ENCODE measurements around the gene TMEM191C. TPM values are rescaled to one million over a fixed set of nuclear protein-coding genes. Genes with fewer than 3 reads are reported as not detected.
"Not testable (repeated sequence)": the region's sequence is repeated elsewhere in the genome, so short reads cannot be mapped to it uniquely, and the experiment has no call there.

TMEM191C gene
- total RNA-seq, 1 donor from 2014 or later: 4.2 TPM

GRCh38 chr22:21473664-21474063 is 6.5 kb downstream of the TMEM191C start:
- not testable (repeated sequence) for ATAC-seq

- ATAC-seq: not testable (repeated sequence)
Measured at GRCh38 chr22:21484039-21484438, 16.9 kb downstream of the TMEM191C start.

- not testable (repeated sequence) for ATAC-seq
Measured at GRCh38 chr22:21487723-21488122, 20.5 kb downstream of the TMEM191C start.

- not testable (repeated sequence) for ATAC-seq
Measured at GRCh38 chr22:21489149-21489680, 22.0 kb downstream of the TMEM191C start.

- ATAC-seq: not testable (repeated sequence)
Measured at GRCh38 chr22:21490556-21490955, 23.4 kb downstream of the TMEM191C start.

GRCh38 chr22:21492271-21492670 is 25.1 kb downstream of the TMEM191C start:
- not testable (repeated sequence) for ATAC-seq

DNA sequence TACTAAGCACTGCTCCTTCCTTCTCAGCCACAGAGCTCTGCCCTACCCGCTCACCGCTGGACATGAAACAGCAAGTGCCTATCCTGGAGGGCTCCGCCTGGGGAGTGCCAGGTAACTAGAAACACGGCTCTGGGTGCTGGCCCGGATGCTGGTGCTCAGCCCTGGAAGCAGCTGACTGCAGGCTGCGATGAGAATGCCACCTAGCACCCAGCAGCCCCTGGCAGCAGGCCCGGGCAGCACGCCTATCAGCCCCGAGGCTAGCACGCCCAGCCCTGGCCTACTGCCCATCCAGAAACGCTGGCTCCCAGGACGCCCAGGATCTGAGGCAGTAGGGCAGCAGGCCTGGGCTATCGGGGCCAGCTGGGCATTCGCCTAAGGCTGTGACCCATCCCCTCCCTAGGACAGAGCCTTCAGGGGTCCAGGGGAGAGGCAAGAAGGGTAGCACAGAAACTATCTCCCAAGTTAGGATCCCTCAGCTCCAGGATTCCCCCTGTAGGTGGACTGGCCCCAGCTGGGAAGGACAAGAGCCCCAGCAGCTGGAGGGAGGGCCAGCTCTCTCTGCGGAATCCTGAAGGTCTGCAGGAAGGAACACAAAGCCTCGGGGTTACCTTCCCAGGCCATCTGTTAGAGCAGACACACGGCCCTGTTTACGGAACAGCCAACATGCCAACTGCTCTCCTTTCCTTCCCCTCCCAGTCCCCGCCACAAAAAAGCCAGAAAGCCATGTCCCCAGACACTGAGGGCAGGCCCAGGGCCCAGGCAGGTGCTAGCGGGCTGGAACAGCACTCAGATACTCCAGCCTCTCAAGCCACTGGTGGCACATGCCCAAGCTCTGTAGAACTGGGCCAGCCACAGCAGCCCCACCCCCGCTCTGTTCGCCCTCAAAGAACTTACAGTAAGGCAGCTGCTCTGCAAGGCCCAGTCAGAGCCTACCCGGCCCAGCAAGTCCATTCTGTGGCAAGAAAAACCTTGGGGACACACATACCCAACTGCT is 26.9 kb downstream of the TMEM191C start:
- peak; percentile 83 for ATAC-seq

DNA sequence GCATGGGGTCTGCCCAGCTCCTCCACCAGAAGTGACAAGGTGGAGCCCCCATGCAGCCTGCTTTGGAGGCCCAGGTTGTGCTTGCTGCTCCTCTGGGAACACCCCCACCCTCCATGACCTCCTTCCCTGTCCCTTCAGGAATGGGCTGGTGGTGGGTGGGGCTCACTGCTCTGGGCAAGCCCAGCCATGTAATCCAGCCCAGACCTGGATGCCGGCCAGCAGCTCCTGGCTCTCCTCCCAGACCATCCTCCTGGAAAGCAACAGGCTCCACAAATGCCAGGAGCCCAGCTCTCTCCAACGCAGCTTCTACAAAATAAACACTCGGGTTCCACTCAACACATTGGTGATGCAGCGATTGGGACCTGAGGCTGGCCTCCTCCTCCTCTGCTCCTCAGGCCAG is 30.8 kb downstream of the TMEM191C start:
- ATAC-seq: peak; percentile 60

DNA sequence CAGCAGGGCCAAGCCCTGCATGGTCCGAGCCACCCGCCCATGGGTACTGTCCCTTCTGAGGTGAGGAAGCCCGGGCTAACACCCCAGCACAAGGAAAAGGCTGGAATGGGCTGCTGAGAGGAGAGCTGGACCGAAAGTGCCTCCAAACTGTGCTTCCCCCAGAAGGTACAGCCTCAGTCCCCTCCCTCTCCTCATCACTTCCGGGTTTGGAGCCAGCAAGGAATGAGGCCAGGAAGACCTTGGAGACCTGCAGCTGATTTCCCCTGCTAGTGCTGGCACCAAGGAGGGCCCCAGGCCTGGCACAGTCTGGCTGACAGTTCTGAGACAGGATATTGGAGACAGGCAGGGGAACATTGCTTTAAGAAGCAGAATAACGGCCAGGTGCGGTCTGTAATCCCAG is 31.3 kb downstream of the TMEM191C start:
- not testable (repeated sequence) for ATAC-seq

DNA sequence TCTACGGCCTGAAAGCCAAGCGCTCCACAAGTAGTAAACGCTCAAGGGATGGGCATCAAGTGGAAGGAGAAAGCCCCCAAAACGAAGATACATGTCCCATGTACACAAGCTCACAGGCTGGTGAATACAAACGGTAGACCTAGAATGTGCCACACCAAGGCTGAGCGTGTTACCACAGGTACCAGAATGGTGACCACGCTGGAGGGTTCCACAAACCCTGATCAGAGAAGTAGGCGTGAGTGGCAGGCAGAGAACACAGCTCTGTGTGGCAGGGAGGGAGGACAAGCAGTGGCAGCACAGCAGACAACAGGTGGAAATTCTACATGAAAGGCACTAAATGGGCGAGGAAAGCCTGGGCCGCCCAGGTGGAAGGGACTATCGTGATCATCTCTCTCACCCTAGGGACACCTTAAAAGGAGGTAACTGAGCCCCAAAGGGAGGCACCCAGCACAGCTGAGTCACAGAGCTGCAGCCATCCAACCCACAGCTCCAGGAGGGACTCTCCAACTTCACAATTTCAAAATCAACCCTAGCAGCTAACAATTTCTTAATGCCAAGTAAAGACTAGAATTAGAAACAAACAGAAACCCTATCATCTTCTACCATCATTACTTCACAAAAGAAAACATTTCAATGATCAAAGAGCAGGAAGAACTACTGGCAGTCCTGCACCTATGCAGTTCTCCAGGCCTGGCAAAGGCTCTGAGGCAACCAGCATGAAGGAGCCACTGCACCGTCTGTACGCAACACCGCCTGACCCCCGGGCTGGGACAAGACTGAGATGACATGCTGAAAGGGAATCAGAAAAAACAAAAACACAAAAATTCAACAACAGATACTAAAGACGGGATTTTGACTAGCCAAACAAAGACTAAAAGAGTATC is 32.7 kb downstream of the TMEM191C start:
- ATAC-seq: peak; percentile 63

- ATAC-seq: not testable (repeated sequence)
Measured at GRCh38 chr22:21510397-21510796, 43.2 kb downstream of the TMEM191C start.

- not testable (repeated sequence) for ATAC-seq
Measured at GRCh38 chr22:21512022-21512421, 44.8 kb downstream of the TMEM191C start.

GRCh38 chr22:21514117-21514516 is 46.9 kb downstream of the TMEM191C start:
- ATAC-seq: peak; percentile 67

GRCh38 chr22:21515234-21515633 is 48.0 kb downstream of the TMEM191C start:
- peak; percentile 2 for ATAC-seq

GRCh38 chr22:21516522-21516921 is 49.3 kb downstream of the TMEM191C start:
- not testable (repeated sequence) for ATAC-seq

- ATAC-seq: peak; percentile 73
Measured at GRCh38 chr22:21516970-21517764, 50.0 kb downstream of the TMEM191C start.

Other genes with a start within 250 kb of the TMEM191C start
- gene RIMBP3B, start 83.6 kb upstream of the TMEM191C start, total RNA-seq: not detected
- 2.1 TPM for gene HIC2, start 50.0 kb upstream of the TMEM191C start, total RNA-seq
- gene RIMBP3C, start 84.1 kb downstream of the TMEM191C start, total RNA-seq: 0.04 TPM
- 35.9 TPM for gene UBE2L3, start 100.3 kb downstream of the TMEM191C start, total RNA-seq
- gene YDJC, start 162.6 kb downstream of the TMEM191C start, total RNA-seq: 20.5 TPM
- gene CCDC116, start 165.4 kb downstream of the TMEM191C start, total RNA-seq: not detected
- 14.1 TPM for gene SDF2L1, start 174.9 kb downstream of the TMEM191C start, total RNA-seq
- gene PPIL2, start 198.6 kb downstream of the TMEM191C start, total RNA-seq: 31.3 TPM